Stimulated activated CD4-positive, alpha-beta T cell treated with anti-CD3 and anti-CD28 coated beads, Interleukin-1b, Interleukin-23, amount 100 ng/mL, for 1 hour (primary cell): ENCODE measurements around the gene TRIM17.

Source experiments
- DNase-seq, 2 donors: peaks; one replicate each; pipeline ENCODE4 v3.0.0-alpha.2; 2020; ENCODE audit warnings: low read depth in 2 of 2

The TRIM17 gene

DNA sequence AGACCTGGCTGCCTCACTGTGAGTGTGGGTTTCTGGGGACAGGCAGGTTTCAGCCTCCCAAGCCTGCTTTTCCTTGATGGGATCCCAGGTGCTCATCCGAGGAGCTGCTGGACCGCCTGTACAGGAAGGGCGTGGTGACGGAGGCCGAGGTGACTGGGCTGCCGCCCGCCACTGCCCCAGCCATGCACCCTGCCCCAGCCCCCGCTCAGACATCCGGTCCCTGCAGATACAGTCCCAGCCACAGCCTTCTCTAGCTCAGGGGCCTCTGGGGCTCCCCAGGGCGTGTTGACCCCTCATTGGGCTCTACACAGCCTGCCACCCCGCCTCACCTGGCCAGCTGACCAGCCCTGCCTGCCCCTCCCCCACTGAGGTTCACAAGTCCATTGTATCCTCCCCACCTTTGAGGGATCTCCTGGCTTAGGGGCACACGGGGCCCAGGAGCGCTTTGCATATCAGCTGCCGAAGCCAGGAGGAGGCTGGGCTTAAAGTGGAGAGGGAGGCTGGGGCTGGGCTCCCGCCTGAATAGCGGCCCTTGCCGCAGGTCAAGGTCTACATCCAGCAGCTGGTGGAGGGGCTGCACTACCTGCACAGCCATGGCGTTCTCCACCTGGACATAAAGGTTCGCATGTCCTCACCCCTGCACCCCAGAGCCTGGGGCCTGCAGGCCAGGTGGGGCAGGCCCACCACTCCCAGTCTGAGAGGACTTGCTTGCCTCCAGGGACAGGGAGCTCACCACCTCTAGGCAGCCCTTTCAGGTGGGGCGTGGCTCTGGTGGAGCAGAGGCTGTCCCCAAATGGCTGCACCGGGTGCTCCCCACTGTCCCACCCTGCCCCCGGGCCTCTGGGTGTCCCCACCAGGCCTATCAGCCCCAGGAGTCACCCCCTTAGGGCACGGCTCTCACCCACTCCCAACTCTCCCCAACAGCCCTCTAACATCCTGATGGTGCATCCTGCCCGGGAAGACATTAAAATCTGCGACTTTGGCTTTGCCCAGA, 48.6 kb downstream of the TRIM17 start:
- no peak for DNase-seq

DNA sequence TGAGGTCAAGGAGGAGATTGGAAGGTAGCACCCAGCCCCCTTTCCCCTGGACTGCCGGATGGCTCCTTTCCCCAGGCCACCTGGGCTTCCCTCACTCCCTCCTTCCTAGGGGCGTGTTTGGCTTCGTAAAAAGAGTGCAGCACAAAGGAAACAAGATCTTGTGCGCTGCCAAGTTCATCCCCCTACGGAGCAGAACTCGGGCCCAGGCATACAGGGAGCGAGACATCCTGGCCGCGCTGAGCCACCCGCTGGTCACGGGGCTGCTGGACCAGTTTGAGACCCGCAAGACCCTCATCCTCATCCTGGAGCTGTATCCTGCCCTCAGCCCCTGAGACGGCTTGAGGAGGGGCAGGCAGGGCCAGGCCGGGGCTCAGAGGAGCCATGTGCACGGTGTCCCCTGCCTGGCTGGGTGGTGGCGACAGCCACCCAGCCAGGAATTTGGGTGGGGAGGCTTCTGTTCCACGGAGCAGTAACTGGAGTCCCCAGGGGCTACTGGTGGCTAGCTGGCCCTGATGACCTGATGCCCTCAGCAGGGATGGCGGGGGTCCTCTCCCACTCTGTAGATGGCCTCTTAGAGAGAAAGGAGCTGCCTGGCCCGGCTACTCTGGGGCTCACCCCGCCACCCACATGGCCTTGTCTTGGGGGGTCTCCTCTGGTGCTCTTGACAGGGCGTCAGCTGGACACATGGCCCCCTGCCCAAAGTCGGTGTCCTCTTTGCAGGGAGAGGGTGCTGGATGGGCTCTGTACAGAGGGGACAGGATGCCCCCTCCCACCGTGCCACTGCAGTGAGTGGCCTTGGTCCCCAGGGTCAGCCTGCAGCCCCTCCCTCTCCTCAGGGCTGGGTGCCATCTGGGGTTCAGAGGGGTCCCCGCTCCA, 49.6 kb downstream of the TRIM17 start:
- no peak for DNase-seq

DNA sequence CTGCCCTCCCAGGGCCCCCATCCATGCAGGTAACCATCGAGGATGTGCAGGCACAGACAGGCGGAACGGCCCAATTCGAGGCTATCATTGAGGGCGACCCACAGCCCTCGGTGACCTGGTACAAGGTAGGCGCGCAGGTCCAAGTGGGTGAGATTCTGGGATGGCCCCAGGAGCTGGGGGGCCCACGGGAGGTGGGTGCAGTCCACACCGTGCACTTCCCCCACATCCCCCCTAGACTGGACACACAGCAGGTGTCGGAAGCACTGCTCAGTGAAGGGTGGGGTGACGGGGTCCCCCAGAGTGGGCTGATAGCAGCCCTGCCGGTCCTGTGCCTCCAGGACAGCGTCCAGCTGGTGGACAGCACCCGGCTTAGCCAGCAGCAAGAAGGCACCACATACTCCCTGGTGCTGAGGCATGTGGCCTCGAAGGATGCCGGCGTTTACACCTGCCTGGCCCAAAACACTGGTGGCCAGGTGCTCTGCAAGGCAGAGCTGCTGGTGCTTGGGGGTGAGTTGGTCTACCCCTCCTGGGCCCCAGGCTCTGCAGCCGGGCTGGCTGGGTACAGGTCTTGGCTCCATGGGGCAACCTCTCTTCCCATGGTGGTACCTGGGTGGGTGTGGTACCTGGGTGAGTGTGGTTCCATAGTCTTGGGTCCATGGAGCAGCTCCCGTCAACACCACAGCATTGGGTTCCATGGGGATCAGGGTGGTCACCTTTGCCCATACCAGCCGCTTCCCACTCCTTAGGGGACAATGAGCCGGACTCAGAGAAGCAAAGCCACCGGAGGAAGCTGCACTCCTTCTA, 50.4 kb downstream of the TRIM17 start:
- DNase-seq, result no peak

DNA sequence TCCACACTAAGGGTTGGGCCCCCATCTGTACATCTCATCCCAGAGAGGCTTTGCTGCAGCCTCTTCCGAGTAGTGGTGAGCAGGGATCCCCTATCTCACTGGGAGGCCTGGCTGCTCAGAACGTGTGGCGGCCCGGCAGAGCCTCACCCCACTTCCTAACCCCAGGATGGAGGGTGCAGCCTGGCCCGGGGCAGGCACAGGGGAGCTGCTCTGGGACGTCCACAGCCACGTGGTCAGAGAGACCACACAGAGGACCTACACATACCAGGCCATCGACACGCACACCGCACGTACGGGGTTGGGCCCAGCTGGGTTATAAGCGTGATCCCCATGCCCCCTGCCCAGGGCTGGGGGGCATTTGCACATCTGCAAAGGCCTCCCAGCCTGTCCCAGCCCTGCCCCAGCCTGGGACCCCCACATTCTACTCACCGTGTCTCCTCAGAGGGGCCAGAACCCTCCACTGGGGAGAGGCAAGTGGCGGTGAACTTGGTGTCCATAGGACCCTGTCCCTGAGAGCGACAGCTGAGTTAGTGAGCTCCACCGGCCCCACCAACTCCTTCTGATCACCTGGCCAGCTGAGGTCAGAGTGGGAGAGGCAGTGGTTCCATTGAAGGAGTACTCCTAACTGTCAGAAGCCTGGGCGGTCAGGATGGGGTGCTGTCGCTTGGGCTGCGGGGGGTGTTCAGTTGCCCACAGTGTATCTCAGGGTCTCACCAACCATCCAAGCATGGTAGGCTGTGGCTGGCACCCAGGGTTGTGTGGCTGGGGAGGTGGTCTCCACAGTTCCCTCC, 51.2 kb downstream of the TRIM17 start:
- no peak for DNase-seq

DNA sequence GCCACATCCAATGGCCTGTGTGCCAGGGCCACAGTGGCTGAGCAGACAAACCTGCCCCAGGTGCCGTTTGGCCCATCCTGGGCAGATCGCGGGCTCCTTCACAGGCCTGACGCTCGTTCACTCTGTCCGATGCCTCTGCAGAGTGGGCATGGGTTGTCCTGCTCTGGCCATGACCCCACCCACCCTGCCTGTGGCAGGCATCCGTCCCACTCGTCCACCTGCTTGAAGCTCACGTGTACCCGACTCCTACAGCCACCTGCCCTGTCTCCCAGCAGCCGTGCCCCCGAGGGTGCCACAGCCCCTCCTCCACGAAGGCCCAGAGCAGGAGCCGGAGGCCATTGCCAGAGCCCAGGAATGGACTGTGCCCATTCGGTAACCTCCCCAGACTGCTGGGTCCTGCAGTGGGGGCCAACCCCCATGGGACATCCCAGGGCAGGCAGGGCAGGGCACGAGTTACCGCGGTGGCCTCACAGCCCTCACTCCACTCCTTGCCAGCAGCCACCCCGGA, 51.9 kb downstream of the TRIM17 start:
- no peak for DNase-seq

DNA sequence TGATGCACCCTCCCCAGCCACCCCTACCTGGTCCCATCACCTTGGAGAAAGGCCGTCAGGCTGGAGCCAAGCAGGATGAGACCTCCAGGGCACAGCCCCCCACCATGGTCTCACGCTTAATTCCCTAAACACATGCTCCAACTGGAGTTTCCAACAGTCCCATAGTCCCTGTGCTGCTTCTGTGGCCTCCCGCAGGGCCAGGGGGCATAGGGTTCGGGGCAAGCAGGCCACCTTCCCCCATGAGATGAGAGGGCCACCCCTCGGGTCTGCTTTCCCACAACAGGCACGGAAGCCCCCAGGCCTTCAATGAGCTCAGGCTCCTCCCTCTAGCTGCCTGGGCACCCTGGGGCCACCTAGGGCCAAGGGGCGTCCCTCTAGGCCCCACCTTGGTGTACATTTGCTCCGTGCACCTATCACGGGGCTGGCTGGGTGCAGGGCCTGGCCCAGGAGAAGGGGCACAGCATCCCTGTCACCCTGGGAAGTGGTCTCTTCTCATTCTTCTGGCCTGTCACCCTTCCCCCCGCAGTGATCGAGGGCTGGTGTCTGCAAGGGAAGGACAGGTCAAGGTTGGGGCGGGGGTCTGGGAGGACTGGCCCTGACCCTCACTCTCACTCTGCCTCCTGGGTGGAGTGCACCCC, 52.5 kb downstream of the TRIM17 start:
- no peak for DNase-seq

DNA sequence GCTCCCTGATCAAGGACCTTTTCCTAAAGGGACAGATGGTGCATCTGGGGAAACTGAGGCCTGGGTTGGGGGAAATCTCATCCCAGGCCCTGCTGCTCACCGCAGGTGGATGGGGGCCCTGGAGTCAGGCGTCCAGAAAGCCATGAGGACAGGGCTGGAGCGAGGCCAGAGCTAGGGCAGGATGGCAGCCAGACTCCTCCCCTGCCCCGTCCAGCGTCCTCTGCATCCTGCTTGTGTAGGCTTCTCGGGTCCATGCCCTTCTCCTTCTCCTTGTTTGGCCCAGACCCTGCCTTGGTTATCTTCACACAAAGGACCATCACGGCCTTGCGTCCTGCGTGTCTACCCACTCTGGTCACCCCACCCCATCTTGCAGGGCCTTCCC, 53.0 kb downstream of the TRIM17 start:
- DNase-seq, result no peak

DNA sequence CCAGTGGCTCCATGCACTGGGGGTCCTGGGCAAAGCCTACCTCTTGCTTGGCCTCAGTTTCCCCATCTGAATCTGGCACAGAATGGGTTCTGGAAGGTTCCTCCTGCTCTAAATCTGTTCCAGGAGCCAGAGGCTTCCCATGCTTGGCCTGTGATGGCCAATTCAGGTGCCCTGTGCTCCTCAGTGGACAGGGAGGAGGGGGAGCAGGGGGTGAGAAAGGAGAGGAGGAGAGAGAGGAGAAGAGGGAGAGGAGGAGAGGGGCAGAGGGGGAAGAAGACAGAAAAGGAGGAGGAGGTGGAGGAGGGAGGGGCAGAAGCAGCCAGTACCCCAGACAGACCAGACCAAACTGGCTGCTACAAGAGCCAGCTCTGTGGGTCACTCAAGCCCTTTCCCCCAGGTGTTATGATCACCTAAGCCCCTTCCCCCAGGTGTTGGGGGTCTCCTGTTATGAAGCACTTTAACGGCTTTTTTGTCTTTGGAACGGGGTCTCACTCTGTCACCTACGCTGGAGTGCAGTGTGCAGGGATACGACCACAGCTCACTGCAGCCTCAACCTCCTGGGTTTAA, 53.7 kb downstream of the TRIM17 start:
- no peak for DNase-seq

DNA sequence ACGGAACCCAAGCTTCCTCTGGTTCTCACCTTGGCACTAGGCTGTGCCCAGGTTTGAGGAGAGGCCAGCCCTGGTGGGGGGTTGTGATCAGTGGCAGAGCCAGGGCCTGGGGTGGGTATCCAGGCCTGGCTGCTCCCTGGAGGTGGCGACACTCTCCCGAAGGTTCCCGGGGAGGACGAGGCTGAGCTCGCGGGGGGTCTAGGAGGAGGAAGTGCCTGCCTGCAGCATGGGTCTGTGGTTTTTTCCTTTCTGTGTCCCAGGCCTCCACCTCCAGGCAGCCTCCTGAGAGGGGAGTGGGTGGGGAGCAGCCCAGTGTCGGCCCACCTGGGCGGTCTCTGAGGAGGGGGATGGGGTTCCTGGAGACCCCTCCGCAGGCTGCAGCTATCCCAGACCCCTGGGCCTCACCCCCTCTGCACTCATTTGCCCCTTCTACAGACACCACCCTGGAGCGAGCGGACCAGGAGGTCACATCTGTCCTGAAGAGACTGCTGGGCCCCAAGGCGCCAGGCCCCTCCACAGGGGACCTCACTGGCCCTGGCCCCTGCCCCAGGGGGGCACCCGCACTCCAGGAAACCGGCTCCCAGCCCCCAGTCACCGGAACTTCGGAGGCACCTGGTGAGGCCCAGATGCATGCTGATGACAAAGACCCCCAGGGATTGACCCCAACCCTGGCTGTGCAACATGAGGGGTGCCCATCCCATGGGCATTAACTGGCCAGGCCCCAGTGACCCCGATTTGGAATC, 54.3 kb downstream of the TRIM17 start:
- no peak for DNase-seq

DNA sequence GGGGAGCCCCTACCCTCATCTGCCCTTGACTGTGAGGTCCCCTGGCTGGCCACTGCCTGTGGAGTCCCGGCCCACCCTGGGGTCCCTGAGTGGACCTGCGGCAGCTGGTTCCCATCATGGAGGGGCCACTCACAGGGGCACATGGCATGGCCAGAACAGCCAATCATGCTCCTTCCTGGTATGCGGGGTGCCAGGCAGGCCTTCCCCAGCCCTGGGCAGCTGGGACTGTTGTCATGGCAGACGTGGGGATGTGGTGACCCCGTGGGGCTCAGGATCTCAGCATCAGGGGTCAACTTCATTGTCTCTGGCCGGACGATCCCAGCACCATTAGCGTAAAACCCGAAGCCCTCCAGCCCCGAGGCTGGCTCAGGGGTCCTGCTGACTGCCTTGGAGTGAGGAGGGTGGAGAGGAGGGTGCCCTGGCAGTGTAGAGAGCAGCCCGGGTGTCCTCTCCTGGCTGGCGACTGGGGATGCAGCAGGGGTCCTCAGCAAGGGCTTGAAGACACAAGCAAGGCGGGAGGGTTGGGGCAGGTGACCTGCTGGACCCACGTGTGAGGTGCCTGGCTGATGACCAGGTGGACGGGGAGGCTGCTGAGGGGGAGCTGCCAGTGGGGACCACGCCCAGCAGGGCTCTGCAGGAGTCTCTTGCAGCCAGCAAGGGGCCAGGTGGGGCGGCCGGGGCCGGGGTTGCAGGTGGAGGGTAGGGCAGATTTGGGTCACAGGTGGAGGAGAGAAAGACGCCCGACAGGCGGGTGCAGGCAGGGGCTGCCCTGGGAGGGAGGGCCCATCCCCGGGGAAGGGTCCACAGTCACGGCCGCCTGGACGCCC, 55.1 kb downstream of the TRIM17 start:
- DNase-seq, result no peak

DNA sequence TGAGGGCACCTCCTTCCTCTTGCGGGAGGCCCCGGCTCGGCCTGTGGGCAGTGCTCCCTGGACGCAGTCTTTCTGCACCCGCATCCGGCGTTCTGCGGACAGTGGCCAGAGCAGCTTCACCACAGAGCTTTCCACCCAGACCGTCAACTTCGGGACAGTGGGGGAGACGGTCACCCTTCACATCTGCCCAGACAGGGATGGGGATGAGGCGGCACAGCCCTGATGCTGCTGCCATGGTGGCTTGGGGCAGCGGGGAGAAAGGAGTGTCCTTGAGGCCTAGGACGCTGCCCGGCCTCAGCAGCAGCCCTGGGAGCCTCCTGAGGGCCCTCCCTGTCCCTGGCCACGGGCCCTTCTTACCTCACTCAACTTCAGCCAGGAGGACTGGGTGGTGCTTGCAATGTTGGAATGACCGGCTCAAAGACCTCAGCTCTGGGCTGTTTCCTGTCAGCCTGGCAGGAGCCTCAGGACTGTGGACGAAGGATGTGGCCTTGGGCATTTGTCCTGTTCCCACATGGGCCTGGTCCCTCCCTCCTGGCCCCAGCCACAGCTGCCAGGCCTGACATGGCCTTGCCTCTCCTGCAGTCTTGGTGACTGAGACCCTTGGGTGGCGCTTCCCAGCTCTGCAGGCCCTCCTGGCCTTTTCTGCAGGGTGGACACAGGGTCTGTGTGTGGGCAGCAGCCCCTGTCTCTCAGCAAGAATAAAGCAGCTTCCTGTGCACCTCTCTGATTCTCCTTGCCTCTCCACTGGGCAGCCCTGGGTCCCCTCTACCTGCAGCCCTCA, 55.9 kb downstream of the TRIM17 start:
- no peak for DNase-seq

DNA sequence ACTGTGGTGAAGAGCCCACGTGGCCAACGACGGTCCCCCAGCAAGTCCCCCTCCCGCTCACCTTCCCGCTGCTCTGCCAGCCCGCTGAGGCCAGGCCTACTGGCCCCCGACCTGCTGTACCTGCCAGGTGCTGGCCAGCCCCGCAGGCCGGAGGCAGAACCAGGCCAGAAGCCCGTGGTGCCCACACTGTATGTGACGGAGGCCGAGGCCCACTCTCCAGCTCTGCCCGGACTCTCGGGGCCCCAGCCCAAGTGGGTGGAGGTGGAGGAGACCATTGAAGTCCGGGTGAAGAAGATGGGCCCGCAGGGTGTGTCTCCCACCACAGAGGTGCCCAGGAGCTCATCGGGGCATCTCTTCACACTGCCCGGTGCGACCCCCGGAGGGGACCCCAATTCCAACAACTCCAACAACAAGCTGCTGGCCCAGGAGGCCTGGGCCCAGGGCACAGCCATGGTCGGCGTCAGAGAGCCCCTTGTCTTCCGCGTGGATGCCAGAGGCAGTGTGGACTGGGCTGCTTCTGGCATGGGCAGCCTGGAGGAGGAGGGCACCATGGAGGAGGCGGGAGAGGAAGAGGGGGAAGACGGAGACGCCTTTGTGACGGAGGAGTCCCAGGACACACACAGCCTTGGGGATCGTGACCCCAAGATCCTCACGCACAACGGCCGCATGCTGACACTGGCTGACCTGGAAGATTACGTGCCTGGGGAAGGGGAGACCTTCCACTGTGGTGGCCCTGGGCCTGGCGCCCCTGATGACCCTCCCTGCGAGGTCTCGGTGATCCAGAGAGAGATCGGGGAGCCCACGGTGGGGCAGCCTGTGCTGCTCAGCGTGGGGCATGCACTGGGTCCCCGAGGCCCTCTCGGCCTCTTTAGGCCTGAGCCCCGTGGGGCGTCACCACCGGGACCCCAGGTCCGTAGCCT, 56.8 kb downstream of the TRIM17 start:
- DNase-seq, result no peak

DNA sequence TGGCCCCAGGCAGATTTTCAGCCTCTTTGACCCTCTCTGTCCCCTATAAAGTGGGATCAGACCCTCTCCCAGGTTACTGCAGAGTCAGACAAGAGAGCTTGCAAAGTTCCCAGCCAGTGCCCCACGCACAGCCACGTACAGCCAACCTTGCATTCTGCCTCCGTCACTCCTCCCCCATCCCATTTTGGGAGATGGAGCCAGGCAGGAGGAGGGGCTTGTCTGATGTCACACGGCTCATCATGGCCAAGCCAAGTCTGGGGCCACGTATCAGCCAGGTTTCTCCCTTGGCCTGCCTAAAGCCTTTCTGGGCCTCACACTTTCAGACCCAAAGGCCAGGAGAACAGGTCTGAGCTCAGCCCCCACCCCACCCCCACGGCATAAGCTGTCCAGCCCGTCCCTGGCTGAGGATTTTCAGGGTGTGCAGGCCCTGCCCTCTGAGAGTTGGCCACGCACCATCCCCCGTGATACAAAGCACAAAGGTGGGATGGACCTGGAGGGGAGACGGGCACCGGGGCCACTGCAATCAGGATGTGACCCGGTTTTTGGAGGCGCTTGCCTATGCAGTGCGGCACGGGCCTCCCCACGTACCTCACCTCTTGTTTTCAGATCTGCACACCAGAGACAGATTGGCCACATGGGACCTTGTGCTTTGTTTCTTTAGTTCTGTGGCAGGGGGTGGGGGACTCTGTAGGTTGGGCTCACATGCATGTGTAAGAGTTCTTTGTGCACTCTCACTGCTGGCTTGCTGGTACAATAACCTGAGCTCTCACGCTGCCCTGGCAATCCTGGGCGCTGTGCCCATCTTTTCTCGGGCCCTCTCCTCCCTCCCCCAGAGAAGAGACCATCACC, 57.7 kb downstream of the TRIM17 start:
- DNase-seq, result no peak

DNA sequence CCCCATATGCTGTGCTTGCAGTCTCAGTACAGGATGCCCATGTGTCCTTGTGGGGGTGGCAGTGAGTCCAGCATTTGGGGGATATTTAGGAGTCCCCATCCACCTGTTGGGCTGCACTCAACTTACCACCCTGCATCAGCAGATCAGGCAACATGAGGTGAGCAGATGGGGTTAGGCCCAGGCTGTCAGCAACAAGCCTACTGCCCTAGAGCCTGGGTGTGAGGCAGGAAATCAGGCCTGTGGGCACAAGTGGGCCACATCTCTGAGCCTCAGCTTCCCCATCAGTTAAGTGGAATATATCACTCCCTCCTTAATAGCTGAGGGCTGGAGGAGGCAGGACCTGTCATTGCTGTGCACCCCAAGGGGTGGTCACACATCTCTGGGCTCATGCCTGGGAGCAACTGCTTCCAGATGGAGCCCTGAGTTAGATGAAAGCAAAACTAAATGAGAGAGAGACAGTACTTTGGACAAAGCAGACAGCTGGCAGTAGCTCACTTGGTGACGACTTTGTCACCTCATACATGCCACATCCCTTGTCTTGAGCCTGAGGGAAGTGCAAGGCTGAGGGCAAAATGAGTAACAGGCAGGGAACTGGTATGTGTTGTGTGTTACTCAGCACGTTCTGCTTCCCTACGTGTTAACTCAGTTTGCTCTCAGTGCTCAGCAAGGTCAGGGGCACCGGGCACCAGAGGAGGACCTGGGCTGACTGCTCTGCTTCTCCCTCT, 58.5 kb downstream of the TRIM17 start:
- DNase-seq, result no peak
